LNCAP (cell line): ENCODE measurements around the gene SELENOK.
A peak's percentile ranks its signal among the peaks of the same experiment; 100 is the strongest.

ENCODE experiments used
- TF ChIP-seq, protein P1 (sequence below): fragments of 450-650 bp; IDR thresholded peaks from 2 replicates; pipeline ENCODE4 v1.5.1; 2017; ENCODE audit warnings: mild to moderate bottlenecking

The SELENOK gene

DNA sequence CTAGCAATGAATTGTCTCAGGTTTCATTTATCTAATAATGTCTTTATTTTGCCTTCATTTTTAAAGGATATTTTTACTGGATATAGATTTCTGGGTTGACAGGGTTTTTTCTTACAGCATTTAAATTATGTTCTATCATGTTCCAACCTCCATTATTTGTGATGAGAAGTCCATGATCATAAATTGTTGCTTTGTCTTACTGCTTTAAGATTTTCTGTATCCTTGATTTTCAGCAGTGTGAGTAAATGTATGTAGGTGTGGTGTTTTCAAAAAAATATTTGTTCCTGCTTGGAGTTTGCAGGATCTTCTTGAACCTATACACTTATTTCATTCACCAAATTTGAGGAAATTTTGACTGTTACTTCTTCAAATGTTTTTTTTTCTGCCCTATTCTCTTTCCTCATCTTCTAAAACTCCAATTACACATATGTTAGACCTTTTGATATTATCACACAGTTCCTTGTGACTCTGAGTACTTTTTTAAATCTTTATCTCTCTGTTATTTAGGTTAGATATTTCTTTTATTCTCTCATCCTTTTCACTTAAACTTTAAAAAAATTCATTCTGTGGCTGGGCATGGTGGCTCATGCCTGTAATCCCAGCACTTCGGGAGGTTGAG, 43.7 kb upstream of the SELENOK start:
- TF ChIP-seq, protein P1, sequence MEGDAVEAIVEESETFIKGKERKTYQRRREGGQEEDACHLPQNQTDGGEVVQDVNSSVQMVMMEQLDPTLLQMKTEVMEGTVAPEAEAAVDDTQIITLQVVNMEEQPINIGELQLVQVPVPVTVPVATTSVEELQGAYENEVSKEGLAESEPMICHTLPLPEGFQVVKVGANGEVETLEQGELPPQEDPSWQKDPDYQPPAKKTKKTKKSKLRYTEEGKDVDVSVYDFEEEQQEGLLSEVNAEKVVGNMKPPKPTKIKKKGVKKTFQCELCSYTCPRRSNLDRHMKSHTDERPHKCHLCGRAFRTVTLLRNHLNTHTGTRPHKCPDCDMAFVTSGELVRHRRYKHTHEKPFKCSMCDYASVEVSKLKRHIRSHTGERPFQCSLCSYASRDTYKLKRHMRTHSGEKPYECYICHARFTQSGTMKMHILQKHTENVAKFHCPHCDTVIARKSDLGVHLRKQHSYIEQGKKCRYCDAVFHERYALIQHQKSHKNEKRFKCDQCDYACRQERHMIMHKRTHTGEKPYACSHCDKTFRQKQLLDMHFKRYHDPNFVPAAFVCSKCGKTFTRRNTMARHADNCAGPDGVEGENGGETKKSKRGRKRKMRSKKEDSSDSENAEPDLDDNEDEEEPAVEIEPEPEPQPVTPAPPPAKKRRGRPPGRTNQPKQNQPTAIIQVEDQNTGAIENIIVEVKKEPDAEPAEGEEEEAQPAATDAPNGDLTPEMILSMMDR = no peak

DNA sequence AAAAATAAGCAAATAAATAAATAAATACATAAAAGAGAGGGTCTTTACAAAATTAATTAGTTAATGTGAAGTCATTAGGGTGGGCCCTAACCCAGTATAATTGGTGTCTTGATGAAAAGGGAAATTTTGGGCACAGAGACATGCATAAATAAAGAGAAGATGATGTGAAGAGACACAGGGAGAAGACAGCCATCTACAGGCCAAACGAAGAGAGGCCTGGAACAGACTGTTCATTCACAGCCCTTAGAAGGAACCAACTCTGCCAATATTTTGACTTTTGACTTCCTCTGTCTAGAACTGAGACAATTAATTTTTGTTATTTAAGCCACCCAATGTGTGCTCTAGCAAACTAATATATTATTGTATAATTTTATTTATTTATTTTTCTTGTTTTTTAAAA, 29.6 kb upstream of the SELENOK start:
- TF ChIP-seq, protein P1 = peak; percentile 56

DNA sequence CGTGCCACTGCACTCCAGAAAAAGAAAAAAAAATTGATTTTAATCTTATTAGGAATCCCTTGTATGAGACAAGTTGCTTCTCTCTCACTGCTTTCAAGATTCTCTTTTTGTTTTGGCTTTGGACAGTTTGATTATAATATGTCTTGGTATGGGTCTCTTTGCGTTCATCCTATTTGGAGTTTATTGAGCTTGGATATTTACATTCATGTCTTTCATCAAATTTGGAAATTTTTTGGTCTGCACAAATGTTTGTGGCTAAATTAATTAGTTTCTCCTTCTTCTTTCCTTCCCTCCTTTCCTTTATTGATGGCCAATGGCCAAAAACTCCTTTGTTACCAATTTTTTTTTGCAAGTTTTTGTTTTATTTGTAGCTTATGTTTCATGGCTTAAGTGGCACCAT, 28.1 kb upstream of the SELENOK start:
- TF ChIP-seq, protein P1 = no peak

DNA sequence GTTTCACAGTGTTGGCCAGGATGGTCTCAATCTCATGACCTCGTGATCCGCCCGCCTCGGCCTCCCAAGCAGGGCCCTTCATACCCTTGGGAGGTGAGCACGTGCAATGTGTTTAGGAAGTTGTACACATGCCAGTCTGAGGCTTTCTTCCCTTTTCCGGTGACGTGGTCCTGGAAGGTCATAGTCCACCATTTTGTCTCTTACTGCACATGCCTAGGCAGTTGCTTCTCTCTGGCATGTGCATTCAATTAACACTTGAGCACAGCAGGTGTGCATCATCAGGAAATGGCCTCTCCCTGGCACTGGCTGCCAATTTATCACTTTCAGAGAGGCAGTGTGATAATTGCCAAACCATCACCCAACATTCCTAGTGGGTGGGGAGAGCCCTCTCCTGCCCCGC, 21.7 kb upstream of the SELENOK start:
- TF ChIP-seq, protein P1 = no peak

DNA sequence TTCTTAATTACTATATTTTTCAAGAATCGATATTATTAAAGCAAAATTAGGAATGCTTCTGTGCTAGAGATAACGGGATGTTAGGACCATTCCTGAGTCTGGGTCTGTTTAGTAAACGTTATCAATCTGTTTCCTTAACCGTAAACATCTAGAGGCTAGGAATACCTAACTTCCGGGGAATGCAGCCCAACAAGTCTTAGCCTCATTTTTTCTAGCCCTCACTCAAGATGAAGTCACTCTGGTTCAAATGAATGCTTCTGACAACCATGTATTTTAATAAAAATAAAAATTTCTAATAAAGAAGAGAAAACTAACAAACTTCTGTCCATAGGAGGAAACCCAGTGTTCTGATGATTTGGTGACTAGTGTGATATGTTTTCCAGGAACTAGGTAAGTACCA, 11.1 kb upstream of the SELENOK start:
- TF ChIP-seq, protein P1 = no peak

DNA sequence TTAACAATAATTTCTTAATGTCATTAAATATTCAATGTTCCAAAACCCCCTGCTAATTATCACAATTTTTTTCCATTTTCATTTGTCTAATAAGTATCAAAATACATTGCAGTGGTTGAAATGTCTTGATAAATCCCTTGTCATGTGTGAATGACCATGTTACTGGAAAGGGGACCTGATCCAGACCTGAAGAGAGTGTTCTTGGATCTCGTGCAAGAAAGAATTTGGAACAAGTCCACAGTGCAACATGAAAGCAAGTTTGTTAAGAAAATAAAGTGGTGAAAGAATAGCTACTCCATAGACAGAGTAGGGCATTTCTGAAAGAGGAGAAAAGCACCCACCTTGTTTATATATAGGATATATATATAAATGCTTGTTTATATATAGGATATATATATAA, 10.4 kb upstream of the SELENOK start:
- TF ChIP-seq, protein P1 = no peak

DNA sequence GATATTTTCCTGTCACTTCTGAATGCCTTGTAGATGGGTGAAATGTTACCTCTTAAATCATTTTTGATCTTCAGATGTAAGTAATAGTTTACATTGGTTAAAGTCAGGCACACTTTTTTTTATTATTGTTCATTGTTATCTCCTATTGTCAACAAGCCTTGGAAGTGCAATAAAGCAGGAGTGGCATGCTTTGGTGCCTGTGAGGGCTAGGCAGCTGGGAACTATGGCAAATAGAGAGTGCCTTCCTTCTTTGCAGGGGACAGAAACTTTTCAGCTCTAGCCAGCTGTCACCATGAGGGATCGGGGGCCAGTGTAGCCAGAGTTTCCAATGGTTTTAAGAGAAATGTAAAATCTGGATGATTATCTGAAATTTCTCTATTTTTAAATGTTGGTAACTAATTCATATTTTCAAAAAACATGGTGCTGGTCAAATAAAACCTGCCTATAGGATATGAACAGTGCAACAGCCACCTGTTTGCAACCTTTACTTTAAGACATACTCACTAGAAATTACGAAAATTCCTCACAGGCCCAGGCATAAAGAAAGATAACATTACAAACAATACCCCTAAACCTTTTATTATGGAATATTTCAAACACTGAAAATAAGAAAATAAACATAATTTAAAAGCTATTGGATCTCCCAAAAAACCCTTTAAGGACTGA, 9.1 kb upstream of the SELENOK start:
- TF ChIP-seq, protein P1 = no peak
